HCT116 (cell line): Measurements from ENCODE around the gene CCDC9B. TPM values are rescaled to one million over a fixed set of nuclear protein-coding genes. Genes with fewer than 3 reads are reported as not detected.

Source experiments
- ATAC-seq: fragments of 200-7000 bp; cut with Tn5 transposase; 2 replicates; pipeline ENCODE4 v1.9.1; 2020; ENCODE audit warnings: mild to moderate bottlenecking, moderate library complexity
- BruUV-seq: library from RNA; stranded (reverse); fragments of 400-500 nt; replicated peaks from 2 replicates; lab custom pipeline; 2021; lab: Mats Ljungman, UMichigan
- CTCF ChIA-PET: fragments of 300-600 bp; sonication (Branson Sonifier 250); formaldehyde crosslinking; loops from one replicate; lab custom pipeline; 2021; ENCODE audit warnings: antibody characterized with exemption; lab: Charles Lee
- POLR2A ChIA-PET: fragments of 300-600, 350-600 bp; sonication (Branson Sonifier 250); formaldehyde crosslinking; loops from one replicate; lab custom pipeline; 2021; ENCODE audit warnings: antibody characterized with exemption; lab: Charles Lee
- RAD21 ChIA-PET, 2 experiments: fragments of 300-600 bp; sonication (Branson Sonifier 250); formaldehyde crosslinking; loops; one replicate each; lab custom pipeline; 2023; ENCODE audit warnings: low total read pairs in 2 of 2; ENCODE audit not compliant: uncharacterized antibody in 2 of 2, unreplicated experiment in 2 of 2, low non-redundant PET in 1 of 2; lab: Charles Lee
- DNase-seq: peaks from one replicate; pipeline ENCODE4 v3.0.0-alpha.2; 2010; ENCODE audit warnings: low read depth, low spot score
- H2AFZ ChIP-seq: fragments of 200-600 bp; shearing (Covaris generic), sonication (generic); 2 replicates; pipeline ENCODE4 v1.6.1; 2017; ENCODE audit warnings: low read depth, mixed run types, mixed read lengths, antibody characterized with exemption, low read length; ENCODE audit not compliant: poor library complexity, severe bottlenecking
- H3K27ac ChIP-seq: 2 replicates; pipeline ENCODE4 v1.5.1; 2012; ENCODE audit warnings: low read depth, low read length
- H3K27me3 ChIP-seq: fragments of 200-600 bp; sonication (generic); 2 replicates; pipeline ENCODE4 v1.6.1; 2016; ENCODE audit warnings: mixed run types, low read length, mixed read lengths; ENCODE audit not compliant: insufficient read depth
- H3K36me3 ChIP-seq, 2 experiments: fragments of 200-500 bp in 1 of 2; fragments of 200-600 bp in 1 of 2; sonication (Bioruptor generic) in 1 of 2; sonication (generic) in 1 of 2; 2 replicates each; pipeline versions ENCODE4 v1.5.1 to v1.6.1; 2014 to 2016; ENCODE audit warnings: low read length in 2 of 2, inconsistent platforms in 1 of 2, mixed read lengths in 1 of 2, mixed run types in 1 of 2; ENCODE audit not compliant: insufficient read depth in 2 of 2, control insufficient read depth in 1 of 2
- H3K4me1 ChIP-seq, 2 experiments: fragments of 200-600 bp in 1 of 2; sonication (generic) in 1 of 2; 2 replicates each; pipeline versions ENCODE4 v1.5.1 to v1.6.1; 2012 to 2017; ENCODE audit warnings: low read length in 2 of 2, inconsistent platforms in 1 of 2, mild to moderate bottlenecking in 1 of 2, mixed read lengths in 1 of 2, mixed run types in 1 of 2, moderate library complexity in 1 of 2; ENCODE audit not compliant: insufficient read depth in 2 of 2, control insufficient read depth in 1 of 2
- H3K4me2 ChIP-seq: fragments of 200-600 bp; sonication (generic); 2 replicates; pipeline ENCODE4 v1.6.1; 2017; ENCODE audit warnings: mixed run types, low read length, mixed read lengths
- H3K4me3 ChIP-seq, 2 experiments: fragments of 200-600 bp in 1 of 2; sonication (generic) in 1 of 2; replicated peaks in 1 of 2; 2 replicates each; pipeline ENCODE4 v1.5.1; 2011 to 2016; ENCODE audit warnings: low read length in 2 of 2, control low read depth in 1 of 2, low read depth in 1 of 2, mild to moderate bottlenecking in 1 of 2, mixed read lengths in 1 of 2, mixed run types in 1 of 2
- H3K79me2 ChIP-seq: fragments of 200-600 bp; sonication (generic); 2 replicates; pipeline ENCODE4 v1.6.1; 2017; ENCODE audit warnings: mild to moderate bottlenecking, mixed run types, low read length, moderate library complexity, mixed read lengths; ENCODE audit not compliant: insufficient read depth
- H3K9ac ChIP-seq: fragments of 200-600 bp; sonication (generic); 2 replicates; pipeline ENCODE4 v1.6.1; 2016; ENCODE audit warnings: low read length, mixed read lengths
- H3K9me2 ChIP-seq: fragments of 200-600 bp; sonication (generic), shearing (Covaris generic); 2 replicates; pipeline ENCODE4 v1.6.1; 2017; ENCODE audit warnings: mixed run types, mild to moderate bottlenecking, moderate library complexity; ENCODE audit not compliant: insufficient read depth
- H3K9me3 ChIP-seq, 2 experiments: fragments of 200-500 bp in 1 of 2; fragments of 200-600 bp in 1 of 2; sonication (Bioruptor generic) in 1 of 2; sonication (generic) in 1 of 2; 2 replicates each; pipeline ENCODE4 v1.6.1; 2014 to 2017; ENCODE audit warnings: low read length in 2 of 2, mixed read lengths in 2 of 2, inconsistent platforms in 1 of 2, low read depth in 1 of 2, mild to moderate bottlenecking in 1 of 2, mixed run types in 1 of 2, moderate library complexity in 1 of 2; ENCODE audit not compliant: control insufficient read depth in 1 of 2, insufficient read depth in 1 of 2
- H4K20me1 ChIP-seq: fragments of 200-600 bp; sonication (generic), shearing (Covaris generic); 2 replicates; pipeline ENCODE4 v1.6.1; 2017; ENCODE audit warnings: mixed run types, mild to moderate bottlenecking, moderate library complexity; ENCODE audit not compliant: insufficient read depth
- ATF3 ChIP-seq: IDR thresholded peaks from 2 replicates; pipeline ENCODE4 v1.6.1; 2012
- EGR1 ChIP-seq: IDR thresholded peaks from 2 replicates; pipeline ENCODE4 v1.6.1; 2012; ENCODE audit warnings: low read depth
- ELF1 ChIP-seq: IDR thresholded peaks from 2 replicates; pipeline ENCODE4 v1.6.1; 2012; ENCODE audit warnings: low read depth, borderline replicate concordance
- EZH2 ChIP-seq: fragments of 200-600 bp; sonication (generic); IDR thresholded peaks from 2 replicates; pipeline ENCODE4 v1.6.1; 2017; ENCODE audit warnings: antibody characterized with exemption, mixed run types
- EZH2phosphoT487 ChIP-seq: fragments of 200-600 bp; IDR thresholded peaks from 2 replicates; pipeline ENCODE4 v1.6.1; 2018; ENCODE audit warnings: antibody characterized with exemption, borderline replicate concordance
- SRF ChIP-seq: IDR thresholded peaks from 2 replicates; pipeline ENCODE4 v1.6.1; 2012; ENCODE audit warnings: low read depth
- ZFX ChIP-seq: fragments of 450-650 bp; IDR thresholded peaks from 2 replicates; pipeline ENCODE4 v1.6.1; 2017
- ZNF274 ChIP-seq: fragments of 200-500 bp; sonication (Bioruptor generic); IDR thresholded peaks from 2 replicates; pipeline ENCODE4 v1.6.1; 2014; ENCODE audit warnings: mild to moderate bottlenecking, low read depth, low read length, inconsistent platforms
- intact Hi-C: fragments of 100-400 bp; cut with micrococcal nuclease; formaldehyde crosslinking; loops from 2 replicates; pipeline ENCODE4 v1.10.0; 2022
- total RNA-seq: library from RNA; stranded (reverse); gene quantifications from one replicate; pipeline ENCODE4 v1.2.1, GENCODE V29; 2021; ENCODE audit not compliant: unreplicated experiment

Gene CCDC9B
- total RNA-seq, 1 experiment from 2014 or later, result 15.6 TPM

DNA sequence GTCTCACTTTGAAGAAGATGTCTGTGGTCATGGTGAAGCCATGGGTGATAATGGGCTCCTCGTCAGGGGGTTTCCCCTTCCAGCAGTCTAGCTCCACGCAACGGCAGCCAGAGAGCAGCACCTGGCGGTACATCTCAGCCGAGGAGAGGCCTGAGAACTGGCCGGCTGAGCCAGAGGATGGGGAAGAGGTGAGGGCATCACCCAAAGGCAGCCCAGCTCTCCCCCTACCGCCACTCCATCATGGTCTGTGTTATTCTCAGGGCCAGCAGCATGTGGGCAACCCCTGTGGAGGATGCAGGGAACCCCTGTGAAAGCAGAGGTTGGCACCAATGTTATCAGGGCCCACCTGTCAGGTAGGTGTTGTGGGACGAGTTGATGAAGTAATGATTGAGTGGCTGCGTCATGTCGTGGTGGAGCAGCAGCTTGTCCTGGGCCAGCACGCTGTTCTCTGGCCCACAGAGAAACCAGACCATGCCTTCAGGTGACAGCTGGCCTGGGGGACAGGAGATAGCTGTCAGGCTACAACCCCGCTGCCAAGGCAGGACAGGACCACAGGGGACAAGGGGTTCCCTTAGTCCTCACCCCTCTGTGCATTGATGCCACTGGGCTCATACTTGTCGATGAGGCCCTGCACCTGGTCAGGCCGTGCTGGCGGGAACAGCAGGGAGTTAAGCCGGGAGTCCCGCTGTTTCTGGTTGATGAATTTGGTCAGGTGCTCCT, 42.4 kb downstream of the CCDC9B start:
- Histone ChIP-seq H3K27ac (no peak overlapping the region), H3K27me3 (no peaks in the 10 kb centered on the region)
- ChIA-PET CTCF (no interaction called here), POLR2A (no interaction called here)
- no peak for DNase-seq
- no TSS peak for BruUV-seq
- no peak for TF ChIP-seq ZNF274
- TF ChIP-seq ATF3, result no peak
- TF ChIP-seq EZH2phosphoT487, result no peak
- TF ChIP-seq ELF1, result no peak
- TF ChIP-seq EZH2, result no peak
- no peak for TF ChIP-seq EGR1
- TF ChIP-seq ZFX, result no peak
- TF ChIP-seq SRF, result no peak
- TF ChIP-seq, all 23 proteins: peak for 0
- Histone ChIP-seq H3K79me2 (no peaks in the 10 kb centered on the region), H3K4me2 (no peak overlapping the region), H3K4me1 (peaks cover 4 to 5% of the 10 kb centered on the region in 2 experiments; a peak in 2 of 4 replicates), H2AFZ (no peak overlapping the region), H3K36me3 (no peaks in the 10 kb centered on the region), H4K20me1 (no peaks in the 10 kb centered on the region), H3K4me3 (no peak overlapping the region), H3K9me2 (no peaks in the 10 kb centered on the region), H3K9me3 (no peaks in the 10 kb centered on the region), H3K9ac (no peak overlapping the region)
- intact Hi-C loops, result no loop called here
- no peak for ATAC-seq
- RAD21 ChIA-PET, result no interaction called here

DNA sequence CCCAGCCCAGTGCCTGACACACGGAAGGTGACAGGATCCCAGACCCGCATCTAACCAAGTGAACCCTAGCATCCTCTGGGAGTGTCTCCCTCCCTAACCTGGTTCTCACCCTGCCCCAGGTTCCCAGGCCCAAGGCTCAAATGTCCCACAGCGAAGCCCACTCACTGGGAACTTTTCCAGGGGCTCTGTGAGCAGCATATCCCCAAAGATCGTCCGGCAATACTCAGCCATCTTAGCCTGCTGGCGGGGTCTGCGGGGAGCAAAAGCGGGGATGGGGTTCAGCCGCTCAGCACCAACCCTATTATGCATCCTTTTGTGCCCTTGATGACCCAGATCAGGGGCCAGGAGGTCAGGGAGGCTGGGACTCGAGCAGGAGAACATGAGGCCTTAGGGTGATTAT, 43.4 kb downstream of the CCDC9B start:
- H3K9ac ChIP-seq, result no peak overlapping the region
- ATAC-seq (no peak), DNase-seq (no peak)
- POLR2A ChIA-PET, result no interaction called here
- H3K79me2 ChIP-seq, result no peaks in the 10 kb centered on the region
- intact Hi-C loops, result no loop called here
- TF ChIP-seq ATF3, result no peak
- no peak overlapping the region for H3K4me2 ChIP-seq
- BruUV-seq, result no TSS peak
- H3K27me3 ChIP-seq, result no peaks in the 10 kb centered on the region
- H3K9me2 ChIP-seq, result no peaks in the 10 kb centered on the region
- RAD21 ChIA-PET, result no interaction called here
- peaks cover 4 to 5% of the 10 kb centered on the region in 2 experiments; a peak in 2 of 4 replicates for H3K4me1 ChIP-seq
- no peak overlapping the region for H2AFZ ChIP-seq
- no peaks in the 10 kb centered on the region for H3K36me3 ChIP-seq
- H4K20me1 ChIP-seq, result no peaks in the 10 kb centered on the region
- CTCF ChIA-PET, result interaction anchor here (1.0 kb wide), 1 partner anchor 13 kb away, joined by 5 read pairs; no protein-coding TSS in a partner anchor
- H3K27ac ChIP-seq, result no peak overlapping the region
- no peak overlapping the region for H3K4me3 ChIP-seq
- H3K9me3 ChIP-seq, result no peaks in the 10 kb centered on the region
